H1 (cell line): ENCODE results near the gene SEC24C.

Source experiments
- CHD2 ChIP-seq: IDR thresholded peaks from 2 replicates; pipeline ENCODE4 v1.6.1; 2012; ENCODE audit warnings: low read length, improper control_type of control experiment
- CTCF ChIP-seq, 3 experiments: IDR thresholded peaks; 1 replicate in 2 of 3; 2 replicates in 1 of 3; pipeline versions ENCODE4 v1.5.1 to v1.6.1; 2011; ENCODE audit warnings: low read length in 3 of 3, mild to moderate bottlenecking in 3 of 3, inconsistent platforms in 2 of 3, low read depth in 1 of 3, moderate library complexity in 1 of 3; ENCODE audit not compliant: insufficient read depth in 1 of 3; ENCODE audit errors: control extremely low read depth in 1 of 3
- EGR1 ChIP-seq: IDR thresholded peaks from 2 replicates; pipeline ENCODE4 v1.6.1; 2011; ENCODE audit warnings: low read depth, low read length, borderline replicate concordance
- EP300 ChIP-seq, 2 experiments: IDR thresholded peaks; 1 replicate in 1 of 2; 2 replicates in 1 of 2; pipeline ENCODE4 v1.6.1; 2011 to 2012; ENCODE audit warnings: low read depth in 2 of 2, low read length in 2 of 2, mild to moderate bottlenecking in 2 of 2, borderline replicate concordance in 1 of 2, inconsistent platforms in 1 of 2, moderate library complexity in 1 of 2
- EZH2 ChIP-seq: fragments of 200-600 bp; sonication (generic); IDR thresholded peaks from 2 replicates; pipeline ENCODE4 v1.7.1; 2012; ENCODE audit warnings: low read depth, mild to moderate bottlenecking, moderate library complexity, low read length, inconsistent platforms; ENCODE audit not compliant: severe bottlenecking
- MAFK ChIP-seq: IDR thresholded peaks from 2 replicates; pipeline ENCODE4 v1.6.1; 2012; ENCODE audit warnings: low read depth, mild to moderate bottlenecking, improper control_type of control experiment, low read length
- PHF8 ChIP-seq: fragments of 200-600 bp; sonication (generic); conservative IDR thresholded peaks from 2 replicates; pipeline ENCODE4 v1.7.1; 2012; ENCODE audit warnings: low read depth, mild to moderate bottlenecking, inconsistent platforms, low read length, moderate library complexity
- POLR2A ChIP-seq, 2 experiments: IDR thresholded peaks; 1 replicate in 1 of 2; 2 replicates in 1 of 2; pipeline ENCODE4 v1.6.1; 2011; ENCODE audit warnings: low read depth in 2 of 2, low read length in 2 of 2, mild to moderate bottlenecking in 2 of 2; ENCODE audit errors: control extremely low read depth in 1 of 2
- SP1 ChIP-seq: IDR thresholded peaks from 2 replicates; pipeline ENCODE4 v1.6.1; 2011; ENCODE audit warnings: low read depth, low read length
- ZNF274 ChIP-seq: IDR thresholded peaks from 2 replicates; pipeline ENCODE4 v1.7.0; 2012; ENCODE audit warnings: low read length, borderline replicate concordance; ENCODE audit errors: extremely low read depth

- no peak for TF ChIP-seq EZH2
- TF ChIP-seq EGR1: no peak
- TF ChIP-seq CHD2: no peak
- TF ChIP-seq EP300 (IDR thresholded peaks at IDR 0.05; ENCODE audit: borderline replicate concordance in 1 of 2, low read depth in 2 of 2, low read length in 2 of 2): no peak
- no peak for TF ChIP-seq MAFK
- no peak for TF ChIP-seq SP1
- no peak for TF ChIP-seq POLR2A (IDR thresholded peaks at IDR 0.05; ENCODE audit: control extremely low read depth in 1 of 2, low read depth in 2 of 2, low read length in 2 of 2)
- TF ChIP-seq CTCF (IDR thresholded peaks at IDR 0.05; ENCODE audit: control extremely low read depth in 1 of 3, insufficient read depth in 1 of 3, low read depth in 1 of 3, low read length in 3 of 3): no peak
- TF ChIP-seq PHF8: no peak
- no peak for TF ChIP-seq ZNF274
Measured at GRCh38 chr10:73798087-73798486, 53.9 kb downstream of the SEC24C start.
